GM23338 (cell line): ENCODE results near the gene NRXN2. TPM values are rescaled to one million over a fixed set of nuclear protein-coding genes. Genes with fewer than 3 reads are reported as not detected.

ENCODE experiments used
- ATAC-seq: fragments of 200-7000 bp; cut with Tn5 transposase; 3 replicates; pipeline ENCODE4 v1.9.1; 2020
- DNase-seq: peaks from one replicate; pipeline ENCODE4 v3.0.0-alpha.2; 2015; ENCODE audit warnings: low spot score
- H2AFZ ChIP-seq: fragments of 200-600 bp; sonication (generic); 2 replicates; pipeline ENCODE4 v1.8.0; 2016; ENCODE audit warnings: antibody characterized with exemption, mild to moderate bottlenecking, moderate library complexity
- H3F3A ChIP-seq: fragments of 200-600 bp; sonication (generic); replicated peaks from 2 replicates; pipeline ENCODE4 v1.8.0; 2017; ENCODE audit warnings: antibody characterized with exemption, mixed run types, low read depth
- H3K27ac ChIP-seq: fragments of 200-600 bp; sonication (generic); 2 replicates; pipeline ENCODE4 v1.6.1; 2016; ENCODE audit warnings: low read depth
- H3K27me3 ChIP-seq: fragments of 200-600 bp; sonication (generic); 2 replicates; pipeline ENCODE4 v1.8.0; 2016; ENCODE audit warnings: mild to moderate bottlenecking, mixed run types, moderate library complexity; ENCODE audit not compliant: insufficient read depth
- H3K36me3 ChIP-seq: fragments of 200-600 bp; sonication (generic); 2 replicates; pipeline ENCODE4 v1.8.0; 2016; ENCODE audit warnings: mild to moderate bottlenecking; ENCODE audit not compliant: insufficient read depth
- H3K4me1 ChIP-seq: fragments of 200-600 bp; sonication (generic); 2 replicates; pipeline ENCODE4 v1.8.0; 2016; ENCODE audit warnings: mild to moderate bottlenecking, moderate library complexity; ENCODE audit not compliant: insufficient read depth
- H3K4me2 ChIP-seq: fragments of 200-600 bp; sonication (generic); 2 replicates; pipeline ENCODE4 v1.7.1; 2017; ENCODE audit warnings: mixed run types
- H3K4me3 ChIP-seq: fragments of 200-600 bp; sonication (generic); 2 replicates; pipeline ENCODE4 v1.6.1; 2016; ENCODE audit warnings: mixed run types
- H3K79me2 ChIP-seq: fragments of 200-600 bp; sonication (generic); replicated peaks from 2 replicates; pipeline ENCODE4 v1.8.0; 2017; ENCODE audit warnings: mild to moderate bottlenecking; ENCODE audit not compliant: insufficient read depth
- H3K9me2 ChIP-seq: fragments of 200-600 bp; sonication (generic); 2 replicates; pipeline ENCODE4 v1.8.0; 2017; ENCODE audit not compliant: insufficient read depth
- H4K20me1 ChIP-seq: fragments of 200-600 bp; sonication (generic); replicated peaks from 2 replicates; pipeline ENCODE4 v1.8.0; 2017; ENCODE audit warnings: mild to moderate bottlenecking; ENCODE audit not compliant: insufficient read depth
- H3K27ac Mint-ChIP-seq: 2 replicates; pipeline ENCODE4 v1.8.0; 2020; ENCODE audit warnings: inconsistent platforms, mild to moderate bottlenecking, moderate library complexity, mixed read lengths
- H3K27me3 Mint-ChIP-seq: 3 replicates; pipeline ENCODE4 v1.8.0; 2022; ENCODE audit warnings: low read depth, mild to moderate bottlenecking, moderate library complexity, mixed read lengths, inconsistent platforms; ENCODE audit not compliant: insufficient read depth, poor library complexity
- H3K36me3 Mint-ChIP-seq: 3 replicates; pipeline ENCODE4 v1.8.0; 2021; ENCODE audit warnings: low read depth, mild to moderate bottlenecking, inconsistent platforms, moderate library complexity, mixed read lengths
- H3K4me1 Mint-ChIP-seq: 3 replicates; pipeline ENCODE4 v1.8.0; 2020; ENCODE audit warnings: mild to moderate bottlenecking, inconsistent platforms, mixed read lengths
- H3K4me3 Mint-ChIP-seq: 3 replicates; pipeline ENCODE4 v1.8.0; 2021; ENCODE audit warnings: moderate library complexity, mild to moderate bottlenecking, inconsistent platforms, mixed read lengths
- H3K9me3 Mint-ChIP-seq: 3 replicates; pipeline ENCODE4 v1.8.0; 2020; ENCODE audit warnings: moderate library complexity, mild to moderate bottlenecking, inconsistent platforms, mixed read lengths
- CREB1 ChIP-seq: fragments of 250-450 bp; sonication (Bioruptor Pico); IDR thresholded peaks from 2 replicates; pipeline ENCODE4 v1.5.0; 2020; ENCODE audit warnings: low read depth, mild to moderate bottlenecking, moderate library complexity
- EZH2 ChIP-seq: fragments of 200-600 bp; sonication (generic); IDR thresholded peaks from one replicate; pipeline ENCODE4 v1.8.0; 2017; ENCODE audit warnings: antibody characterized with exemption, mild to moderate bottlenecking, low read depth; ENCODE audit not compliant: unreplicated experiment
- EZH2phosphoT487 ChIP-seq: fragments of 200-600 bp; sonication (generic); IDR thresholded peaks from one replicate; pipeline ENCODE4 v1.8.1; 2018; ENCODE audit warnings: antibody characterized with exemption; ENCODE audit not compliant: unreplicated experiment
- JUNB ChIP-seq: IDR thresholded peaks from one replicate; pipeline ENCODE4 v1.6.1; 2016; ENCODE audit warnings: antibody characterized with exemption; ENCODE audit not compliant: unreplicated experiment
- NANOG ChIP-seq: IDR thresholded peaks from 2 replicates; pipeline ENCODE4 v1.6.1; 2016; ENCODE audit warnings: antibody characterized with exemption, borderline replicate concordance
- POLR2AphosphoS5 ChIP-seq: IDR thresholded peaks from 2 replicates; pipeline ENCODE4 v1.6.1; 2016; ENCODE audit warnings: antibody characterized with exemption, low read depth
- STAT1 ChIP-seq: IDR thresholded peaks from one replicate; pipeline ENCODE4 v1.6.1; 2016; ENCODE audit warnings: antibody characterized with exemption; ENCODE audit not compliant: unreplicated experiment
- ZNF114 ChIP-seq: fragments of 250-450 bp; sonication (Bioruptor Pico); IDR thresholded peaks from 2 replicates; pipeline ENCODE4 v1.5.0; 2020; ENCODE audit warnings: mild to moderate bottlenecking, moderate library complexity
- ZNF331 ChIP-seq: fragments of 250-450 bp; sonication (Bioruptor Pico); IDR thresholded peaks from 2 replicates; pipeline ENCODE4 v1.5.0; 2020; ENCODE audit warnings: low read depth, mild to moderate bottlenecking, moderate library complexity
- polyA plus RNA-seq: library from polyadenylated mRNA; unstranded; fragments of >200 nt; fragmentation: Nextera tagmentation; extraction: Ambion mirVana; gene quantifications from 2 replicates; pipeline ENCODE4 v1.2.1, GENCODE V29; 2016
- total RNA-seq: library from RNA; depleted of rRNA; stranded (reverse); fragments of >200 nt; shearing (Covaris generic); gene quantifications from 2 replicates; pipeline ENCODE4 v1.2.3, GENCODE V29; 2014
- TF ChIP-seq, protein P1 (sequence below), 2 experiments: fragments of 200-600 bp in 1 of 2; sonication (generic) in 1 of 2; conservative IDR thresholded peaks; 2 replicates each; pipeline versions ENCODE4 v1.5.1 to v1.6.1; 2016 to 2017; ENCODE audit warnings: antibody characterized with exemption in 2 of 2, low read depth in 2 of 2, mild to moderate bottlenecking in 2 of 2, moderate library complexity in 1 of 2
- TF ChIP-seq, protein P2 (sequence below): IDR thresholded peaks from 2 replicates; pipeline ENCODE4 v1.6.1; 2016; ENCODE audit warnings: antibody characterized with exemption
- TF ChIP-seq, protein P3 (sequence below): IDR thresholded peaks from one replicate; pipeline ENCODE4 v1.6.1; 2018; ENCODE audit warnings: antibody characterized with exemption; ENCODE audit not compliant: unreplicated experiment
- TF ChIP-seq, protein P4 (sequence below): fragments of 250-450 bp; sonication (Bioruptor Pico); IDR thresholded peaks from 2 replicates; pipeline ENCODE4 v1.5.0; 2020; ENCODE audit warnings: mild to moderate bottlenecking, moderate library complexity

Gene NRXN2
- total and polyA plus RNA-seq, 2 experiments from 2014 or later = 3.4 to 17.0 TPM

DNA sequence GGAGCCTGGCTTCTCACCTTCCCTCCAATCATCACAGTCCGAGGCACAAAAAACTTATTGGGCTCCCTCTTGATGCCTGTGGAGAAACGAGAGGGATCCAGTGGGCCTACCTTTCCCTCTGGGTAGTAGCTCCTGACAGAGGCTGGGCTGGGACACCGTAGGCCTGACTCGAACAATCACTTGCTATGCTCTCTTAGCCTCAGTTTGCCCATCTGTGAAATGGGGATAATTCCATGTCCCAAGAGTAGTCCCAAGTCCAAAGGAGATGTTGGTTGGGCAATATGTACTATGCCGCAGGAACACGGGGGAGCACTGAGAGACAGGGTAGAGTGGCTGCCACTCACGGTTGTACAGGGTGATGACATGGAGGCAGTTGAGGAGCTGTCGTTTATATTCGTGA is 28.6 kb upstream of the NRXN2 start:
- no peaks in the 10 kb centered on the region for H4K20me1 ChIP-seq
- H3K79me2 ChIP-seq = no peaks in the 10 kb centered on the region
- H3K4me3 ChIP-seq = no peak overlapping the region
- H3K4me2 ChIP-seq = no peak overlapping the region
- no peaks in the 10 kb centered on the region; the same call in 1 of the 2 replicates for H3K4me1 ChIP-seq
- Mint-ChIP-seq H3K4me3 (no peak overlapping the region), H3K36me3 (0 out of 3 replicates have a peak, but pooled peaks cover 3% of the 10 kb centered on the region), H3K27ac (no peak overlapping the region), H3K9me3 (no peaks in the 10 kb centered on the region; the same call in 2 of the 3 replicates), H3K4me1 (peaks cover 14% of the 10 kb centered on the region), H3K27me3 (peaks cover 19% of the 10 kb centered on the region)
- H3K27ac ChIP-seq = no peak overlapping the region
- DNase-seq = no peak
- no peak overlapping the region for H2AFZ ChIP-seq
- TF ChIP-seq, protein P1, sequence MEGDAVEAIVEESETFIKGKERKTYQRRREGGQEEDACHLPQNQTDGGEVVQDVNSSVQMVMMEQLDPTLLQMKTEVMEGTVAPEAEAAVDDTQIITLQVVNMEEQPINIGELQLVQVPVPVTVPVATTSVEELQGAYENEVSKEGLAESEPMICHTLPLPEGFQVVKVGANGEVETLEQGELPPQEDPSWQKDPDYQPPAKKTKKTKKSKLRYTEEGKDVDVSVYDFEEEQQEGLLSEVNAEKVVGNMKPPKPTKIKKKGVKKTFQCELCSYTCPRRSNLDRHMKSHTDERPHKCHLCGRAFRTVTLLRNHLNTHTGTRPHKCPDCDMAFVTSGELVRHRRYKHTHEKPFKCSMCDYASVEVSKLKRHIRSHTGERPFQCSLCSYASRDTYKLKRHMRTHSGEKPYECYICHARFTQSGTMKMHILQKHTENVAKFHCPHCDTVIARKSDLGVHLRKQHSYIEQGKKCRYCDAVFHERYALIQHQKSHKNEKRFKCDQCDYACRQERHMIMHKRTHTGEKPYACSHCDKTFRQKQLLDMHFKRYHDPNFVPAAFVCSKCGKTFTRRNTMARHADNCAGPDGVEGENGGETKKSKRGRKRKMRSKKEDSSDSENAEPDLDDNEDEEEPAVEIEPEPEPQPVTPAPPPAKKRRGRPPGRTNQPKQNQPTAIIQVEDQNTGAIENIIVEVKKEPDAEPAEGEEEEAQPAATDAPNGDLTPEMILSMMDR (conservative IDR thresholded peaks at IDR 0.05; ENCODE audit: low read depth in 2 of 2) = no peak
- TF ChIP-seq POLR2AphosphoS5 (no peak), JUNB (no peak), ZNF331 (CRISPR knock-in tag) (no peak), NANOG (no peak), CREB1 (CRISPR knock-in tag) (no peak), STAT1 (no peak), EZH2phosphoT487 (no peak), EZH2 (no peak), ZNF114 (CRISPR knock-in tag) (no peak)
- TF ChIP-seq, protein P2, sequence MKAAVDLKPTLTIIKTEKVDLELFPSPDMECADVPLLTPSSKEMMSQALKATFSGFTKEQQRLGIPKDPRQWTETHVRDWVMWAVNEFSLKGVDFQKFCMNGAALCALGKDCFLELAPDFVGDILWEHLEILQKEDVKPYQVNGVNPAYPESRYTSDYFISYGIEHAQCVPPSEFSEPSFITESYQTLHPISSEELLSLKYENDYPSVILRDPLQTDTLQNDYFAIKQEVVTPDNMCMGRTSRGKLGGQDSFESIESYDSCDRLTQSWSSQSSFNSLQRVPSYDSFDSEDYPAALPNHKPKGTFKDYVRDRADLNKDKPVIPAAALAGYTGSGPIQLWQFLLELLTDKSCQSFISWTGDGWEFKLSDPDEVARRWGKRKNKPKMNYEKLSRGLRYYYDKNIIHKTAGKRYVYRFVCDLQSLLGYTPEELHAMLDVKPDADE = no peak
- TF ChIP-seq, protein P3, sequence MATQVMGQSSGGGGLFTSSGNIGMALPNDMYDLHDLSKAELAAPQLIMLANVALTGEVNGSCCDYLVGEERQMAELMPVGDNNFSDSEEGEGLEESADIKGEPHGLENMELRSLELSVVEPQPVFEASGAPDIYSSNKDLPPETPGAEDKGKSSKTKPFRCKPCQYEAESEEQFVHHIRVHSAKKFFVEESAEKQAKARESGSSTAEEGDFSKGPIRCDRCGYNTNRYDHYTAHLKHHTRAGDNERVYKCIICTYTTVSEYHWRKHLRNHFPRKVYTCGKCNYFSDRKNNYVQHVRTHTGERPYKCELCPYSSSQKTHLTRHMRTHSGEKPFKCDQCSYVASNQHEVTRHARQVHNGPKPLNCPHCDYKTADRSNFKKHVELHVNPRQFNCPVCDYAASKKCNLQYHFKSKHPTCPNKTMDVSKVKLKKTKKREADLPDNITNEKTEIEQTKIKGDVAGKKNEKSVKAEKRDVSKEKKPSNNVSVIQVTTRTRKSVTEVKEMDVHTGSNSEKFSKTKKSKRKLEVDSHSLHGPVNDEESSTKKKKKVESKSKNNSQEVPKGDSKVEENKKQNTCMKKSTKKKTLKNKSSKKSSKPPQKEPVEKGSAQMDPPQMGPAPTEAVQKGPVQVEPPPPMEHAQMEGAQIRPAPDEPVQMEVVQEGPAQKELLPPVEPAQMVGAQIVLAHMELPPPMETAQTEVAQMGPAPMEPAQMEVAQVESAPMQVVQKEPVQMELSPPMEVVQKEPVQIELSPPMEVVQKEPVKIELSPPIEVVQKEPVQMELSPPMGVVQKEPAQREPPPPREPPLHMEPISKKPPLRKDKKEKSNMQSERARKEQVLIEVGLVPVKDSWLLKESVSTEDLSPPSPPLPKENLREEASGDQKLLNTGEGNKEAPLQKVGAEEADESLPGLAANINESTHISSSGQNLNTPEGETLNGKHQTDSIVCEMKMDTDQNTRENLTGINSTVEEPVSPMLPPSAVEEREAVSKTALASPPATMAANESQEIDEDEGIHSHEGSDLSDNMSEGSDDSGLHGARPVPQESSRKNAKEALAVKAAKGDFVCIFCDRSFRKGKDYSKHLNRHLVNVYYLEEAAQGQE = no peak
- TF ChIP-seq, protein P4, sequence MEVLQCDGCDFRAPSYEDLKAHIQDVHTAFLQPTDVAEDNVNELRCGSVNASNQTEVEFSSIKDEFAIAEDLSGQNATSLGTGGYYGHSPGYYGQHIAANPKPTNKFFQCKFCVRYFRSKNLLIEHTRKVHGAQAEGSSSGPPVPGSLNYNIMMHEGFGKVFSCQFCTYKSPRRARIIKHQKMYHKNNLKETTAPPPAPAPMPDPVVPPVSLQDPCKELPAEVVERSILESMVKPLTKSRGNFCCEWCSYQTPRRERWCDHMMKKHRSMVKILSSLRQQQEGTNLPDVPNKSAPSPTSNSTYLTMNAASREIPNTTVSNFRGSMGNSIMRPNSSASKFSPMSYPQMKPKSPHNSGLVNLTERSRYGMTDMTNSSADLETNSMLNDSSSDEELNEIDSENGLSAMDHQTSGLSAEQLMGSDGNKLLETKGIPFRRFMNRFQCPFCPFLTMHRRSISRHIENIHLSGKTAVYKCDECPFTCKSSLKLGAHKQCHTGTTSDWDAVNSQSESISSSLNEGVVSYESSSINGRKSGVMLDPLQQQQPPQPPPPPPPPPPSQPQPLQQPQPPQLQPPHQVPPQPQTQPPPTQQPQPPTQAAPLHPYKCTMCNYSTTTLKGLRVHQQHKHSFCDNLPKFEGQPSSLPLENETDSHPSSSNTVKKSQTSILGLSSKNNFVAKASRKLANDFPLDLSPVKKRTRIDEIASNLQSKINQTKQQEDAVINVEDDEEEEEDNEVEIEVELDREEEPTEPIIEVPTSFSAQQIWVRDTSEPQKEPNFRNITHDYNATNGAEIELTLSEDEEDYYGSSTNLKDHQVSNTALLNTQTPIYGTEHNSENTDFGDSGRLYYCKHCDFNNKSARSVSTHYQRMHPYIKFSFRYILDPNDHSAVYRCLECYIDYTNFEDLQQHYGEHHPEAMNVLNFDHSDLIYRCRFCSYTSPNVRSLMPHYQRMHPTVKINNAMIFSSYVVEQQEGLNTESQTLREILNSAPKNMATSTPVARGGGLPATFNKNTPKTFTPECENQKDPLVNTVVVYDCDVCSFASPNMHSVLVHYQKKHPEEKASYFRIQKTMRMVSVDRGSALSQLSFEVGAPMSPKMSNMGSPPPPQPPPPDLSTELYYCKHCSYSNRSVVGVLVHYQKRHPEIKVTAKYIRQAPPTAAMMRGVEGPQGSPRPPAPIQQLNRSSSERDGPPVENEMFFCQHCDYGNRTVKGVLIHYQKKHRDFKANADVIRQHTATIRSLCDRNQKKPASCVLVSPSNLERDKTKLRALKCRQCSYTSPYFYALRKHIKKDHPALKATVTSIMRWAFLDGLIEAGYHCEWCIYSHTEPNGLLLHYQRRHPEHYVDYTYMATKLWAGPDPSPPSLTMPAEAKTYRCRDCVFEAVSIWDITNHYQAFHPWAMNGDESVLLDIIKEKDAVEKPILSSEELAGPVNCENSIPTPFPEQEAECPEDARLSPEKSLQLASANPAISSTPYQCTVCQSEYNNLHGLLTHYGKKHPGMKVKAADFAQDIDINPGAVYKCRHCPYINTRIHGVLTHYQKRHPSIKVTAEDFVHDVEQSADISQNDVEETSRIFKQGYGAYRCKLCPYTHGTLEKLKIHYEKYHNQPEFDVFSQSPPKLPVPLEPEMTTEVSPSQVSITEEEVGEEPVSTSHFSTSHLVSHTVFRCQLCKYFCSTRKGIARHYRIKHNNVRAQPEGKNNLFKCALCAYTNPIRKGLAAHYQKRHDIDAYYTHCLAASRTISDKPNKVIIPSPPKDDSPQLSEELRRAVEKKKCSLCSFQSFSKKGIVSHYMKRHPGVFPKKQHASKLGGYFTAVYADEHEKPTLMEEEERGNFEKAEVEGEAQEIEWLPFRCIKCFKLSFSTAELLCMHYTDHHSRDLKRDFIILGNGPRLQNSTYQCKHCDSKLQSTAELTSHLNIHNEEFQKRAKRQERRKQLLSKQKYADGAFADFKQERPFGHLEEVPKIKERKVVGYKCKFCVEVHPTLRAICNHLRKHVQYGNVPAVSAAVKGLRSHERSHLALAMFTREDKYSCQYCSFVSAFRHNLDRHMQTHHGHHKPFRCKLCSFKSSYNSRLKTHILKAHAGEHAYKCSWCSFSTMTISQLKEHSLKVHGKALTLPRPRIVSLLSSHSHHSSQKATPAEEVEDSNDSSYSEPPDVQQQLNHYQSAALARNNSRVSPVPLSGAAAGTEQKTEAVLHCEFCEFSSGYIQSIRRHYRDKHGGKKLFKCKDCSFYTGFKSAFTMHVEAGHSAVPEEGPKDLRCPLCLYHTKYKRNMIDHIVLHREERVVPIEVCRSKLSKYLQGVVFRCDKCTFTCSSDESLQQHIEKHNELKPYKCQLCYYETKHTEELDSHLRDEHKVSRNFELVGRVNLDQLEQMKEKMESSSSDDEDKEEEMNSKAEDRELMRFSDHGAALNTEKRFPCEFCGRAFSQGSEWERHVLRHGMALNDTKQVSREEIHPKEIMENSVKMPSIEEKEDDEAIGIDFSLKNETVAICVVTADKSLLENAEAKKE = no peak
- no peaks in the 10 kb centered on the region for H3K36me3 ChIP-seq
- no peak for ATAC-seq
- H3F3A ChIP-seq = peaks cover 3% of the 10 kb centered on the region
- H3K27me3 ChIP-seq = no peaks in the 10 kb centered on the region
- H3K9me2 ChIP-seq = no peaks in the 10 kb centered on the region
